WERI-Rb-1 (cell line): ENCODE measurements around the gene DHRS13.

ENCODE experiments used
- DNase-seq: peaks from one replicate; pipeline ENCODE4 v3.0.0-alpha.2; 2020
- H3K27ac ChIP-seq: fragments of 250-450 bp; sonication (Bioruptor Pico); 2 replicates; pipeline ENCODE4 v1.5.1; 2020; ENCODE audit warnings: mild to moderate bottlenecking, moderate library complexity
- H3K27me3 ChIP-seq: fragments of 250-450 bp; sonication (Bioruptor Pico); 2 replicates; pipeline ENCODE4 v1.5.1; 2021; ENCODE audit warnings: mild to moderate bottlenecking, low read depth, moderate library complexity; ENCODE audit not compliant: insufficient read depth, severe bottlenecking
- H3K36me3 ChIP-seq: fragments of 250-450 bp; sonication (Bioruptor Pico); 2 replicates; pipeline ENCODE4 v1.5.1; 2020; ENCODE audit warnings: mild to moderate bottlenecking, moderate library complexity
- H3K4me3 ChIP-seq: 2 replicates; pipeline ENCODE4 v1.5.1; 2011; ENCODE audit warnings: low read depth, mild to moderate bottlenecking, control low read depth, low read length
- H3K9me3 ChIP-seq: fragments of 250-450 bp; sonication (Bioruptor Pico); 2 replicates; pipeline ENCODE4 v1.5.1; 2021; ENCODE audit warnings: mild to moderate bottlenecking, moderate library complexity; ENCODE audit not compliant: severe bottlenecking
- CTCF ChIP-seq: IDR thresholded peaks from 2 replicates; pipeline ENCODE4 v1.5.1; 2011; ENCODE audit warnings: low read depth, mild to moderate bottlenecking, control low read depth, inconsistent platforms, low read length

Gene DHRS13

GRCh38 chr17:28857905-28858800 lies 44.7 kb downstream of the DHRS13 start:
- DNase-seq = no peak
- H3K27me3 ChIP-seq = no peaks in the 10 kb centered on the region
- H3K4me3 ChIP-seq = no peak overlapping the region
- H3K27ac ChIP-seq = no peak overlapping the region
- TF ChIP-seq CTCF = no peak
- no peaks in the 10 kb centered on the region for H3K9me3 ChIP-seq
- H3K36me3 ChIP-seq = peaks cover 44% of the 10 kb centered on the region

GRCh38 chr17:28856028-28856574 lies 46.8 kb downstream of the DHRS13 start:
- no peak overlapping the region for H3K27ac ChIP-seq
- no peak for TF ChIP-seq CTCF

GRCh38 chr17:28855336-28855679 lies 47.6 kb downstream of the DHRS13 start:
- DNase-seq = no peak
- no peak for TF ChIP-seq CTCF
- peak overlapping the region; percentile 79 for H3K27ac ChIP-seq

More at GRCh38 chr17:28856028-28856574, 46.8 kb downstream of the DHRS13 start:
- H3K9me3 ChIP-seq = no peaks in the 10 kb centered on the region
- H3K27me3 ChIP-seq = no peaks in the 10 kb centered on the region
- DNase-seq = no peak
- peaks cover 44% of the 10 kb centered on the region for H3K36me3 ChIP-seq
- H3K4me3 ChIP-seq = no peak overlapping the region

GRCh38 chr17:28854457-28855335 lies 48.2 kb downstream of the DHRS13 start, which contains the start of gene ERAL1:
ERAL1 (plus strand) TSS chr17:28855016; CDS start chr17:28855035, 19 bp downstream.
- Histone ChIP-seq H3K36me3 (peaks cover 34% of the 10 kb centered on the region), H3K4me3 (peak within 1 kb of the TSS; percentile 91), H3K9me3 (no peaks in the 10 kb centered on the region), H3K27me3 (no peaks in the 10 kb centered on the region), H3K27ac (peak within 1 kb of the TSS; percentile 79)
- TF ChIP-seq CTCF = no peak
- peak; percentile 87 for DNase-seq

More at GRCh38 chr17:28855336-28855679, 47.6 kb downstream of the DHRS13 start:
- Histone ChIP-seq H3K4me3 (peak overlapping the region; percentile 91), H3K27me3 (no peaks in the 10 kb centered on the region), H3K36me3 (peaks cover 38% of the 10 kb centered on the region), H3K9me3 (no peaks in the 10 kb centered on the region)

- TF ChIP-seq CTCF = no peak
- DNase-seq = no peak
- H3K4me3 ChIP-seq = no peak overlapping the region
- no peaks in the 10 kb centered on the region for H3K9me3 ChIP-seq
- no peak overlapping the region for H3K27ac ChIP-seq
- H3K27me3 ChIP-seq = no peaks in the 10 kb centered on the region
- peaks cover 24% of the 10 kb centered on the region for H3K36me3 ChIP-seq
Measured at GRCh38 chr17:28853295-28853694, 49.6 kb downstream of the DHRS13 start.
